DND-41 (cell line): ENCODE measurements around the gene MGAT2.
A peak's percentile ranks its signal among the peaks of the same experiment; 100 is the strongest.

ENCODE experiments used
- ATAC-seq: fragments of 200-7000 bp; cut with Tn5 transposase; 3 replicates; pipeline ENCODE4 v1.9.1; 2021; ENCODE audit warnings: low read depth; ENCODE audit not compliant: insufficient read depth
- DNase-seq: peaks from one replicate; pipeline ENCODE4 v3.0.0-alpha.2; 2020
- H2AFZ ChIP-seq: 2 replicates; pipeline ENCODE4 v1.6.0; 2012; ENCODE audit warnings: low read depth, low read length
- H3K27ac ChIP-seq: 2 replicates; pipeline ENCODE4 v1.5.1; 2012; ENCODE audit warnings: low read length, inconsistent platforms
- H3K27me3 ChIP-seq: fragments of 200-600 bp; sonication (generic); 2 replicates; pipeline ENCODE4 v1.6.0; 2012; ENCODE audit warnings: low read length, mild to moderate bottlenecking, inconsistent platforms; ENCODE audit not compliant: insufficient read depth, poor library complexity
- H3K36me3 ChIP-seq: 2 replicates; pipeline ENCODE4 v1.5.1; 2012; ENCODE audit warnings: low read length, inconsistent platforms; ENCODE audit not compliant: insufficient read depth
- H3K4me1 ChIP-seq: 2 replicates; pipeline ENCODE4 v1.5.1; 2012; ENCODE audit warnings: mild to moderate bottlenecking, low read length; ENCODE audit not compliant: insufficient read depth
- H3K4me2 ChIP-seq: 2 replicates; pipeline ENCODE4 v1.6.0; 2012; ENCODE audit warnings: mild to moderate bottlenecking, moderate library complexity, low read length, inconsistent platforms; ENCODE audit not compliant: insufficient read depth
- H3K4me3 ChIP-seq, 2 experiments: fragments of 200-600 bp in 1 of 2; shearing (Covaris generic) in 1 of 2; 2 replicates each; pipeline ENCODE4 v1.5.1; 2012 to 2016; ENCODE audit warnings: inconsistent platforms in 2 of 2, low read length in 2 of 2, mild to moderate bottlenecking in 2 of 2, low read depth in 1 of 2, moderate library complexity in 1 of 2
- H3K79me2 ChIP-seq: 2 replicates; pipeline ENCODE4 v1.6.0; 2012; ENCODE audit warnings: low read length, inconsistent platforms; ENCODE audit not compliant: insufficient read depth
- H3K9ac ChIP-seq: 2 replicates; pipeline ENCODE4 v1.6.0; 2012; ENCODE audit warnings: low read depth, mild to moderate bottlenecking, inconsistent platforms, low read length, moderate library complexity
- H3K9me3 ChIP-seq: 2 replicates; pipeline ENCODE4 v1.5.1; 2012; ENCODE audit warnings: low read length, moderate library complexity, mild to moderate bottlenecking, inconsistent platforms; ENCODE audit not compliant: insufficient read depth, severe bottlenecking
- H4K20me1 ChIP-seq: 2 replicates; pipeline ENCODE4 v1.6.0; 2012; ENCODE audit warnings: low read length; ENCODE audit not compliant: insufficient read depth
- CTCF ChIP-seq: IDR thresholded peaks from 2 replicates; pipeline ENCODE4 v1.5.1; 2012; ENCODE audit warnings: borderline replicate concordance, low read length, moderate library complexity, mild to moderate bottlenecking; ENCODE audit not compliant: poor library complexity, severe bottlenecking; ENCODE audit errors: extremely low read depth
- EZH2 ChIP-seq: IDR thresholded peaks from 3 replicates; pipeline ENCODE4 v1.6.1; 2012; ENCODE audit warnings: borderline replicate concordance, low read depth, mild to moderate bottlenecking, moderate library complexity, low read length, inconsistent platforms; ENCODE audit not compliant: severe bottlenecking

MGAT2 gene

DNA sequence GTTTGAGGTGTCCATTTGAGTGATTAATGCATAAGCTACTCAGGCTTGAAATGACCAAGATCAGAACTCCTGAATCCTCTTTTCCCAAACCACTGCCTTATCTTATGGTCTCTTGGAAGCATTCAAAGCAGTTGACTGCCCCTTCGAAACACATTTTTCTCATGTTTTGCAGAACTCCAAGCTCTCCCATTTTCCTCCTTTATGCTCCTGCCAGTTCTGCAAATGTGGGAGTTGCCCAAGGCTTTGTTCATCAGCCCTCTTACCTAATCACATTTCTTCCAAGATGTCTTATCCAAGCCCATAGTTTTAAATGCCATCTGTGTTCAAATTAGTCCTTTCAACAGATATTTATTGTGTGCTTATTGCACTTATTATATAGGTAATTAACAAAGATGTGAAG is 16.3 kb downstream of the MGAT2 start:
- peak overlapping the region; percentile 90 for H3K4me2 ChIP-seq
- H3K79me2 ChIP-seq, result peaks cover 78% of the 10 kb centered on the region
- ATAC-seq (no peak), DNase-seq (no peak)
- TF ChIP-seq CTCF (no peak), EZH2 (no peak)
- peaks cover 44% of the 10 kb centered on the region for H3K36me3 ChIP-seq
- H2AFZ ChIP-seq, result no peak overlapping the region
- no peak overlapping the region for H3K27ac ChIP-seq
- no peaks in the 10 kb centered on the region for H3K9me3 ChIP-seq
- no peak overlapping the region for H3K4me3 ChIP-seq
- H4K20me1 ChIP-seq, result peaks cover 15% of the 10 kb centered on the region
- H3K27me3 ChIP-seq, result no peaks in the 10 kb centered on the region
- H3K9ac ChIP-seq, result no peak overlapping the region
- peaks cover 27% of the 10 kb centered on the region for H3K4me1 ChIP-seq

- Histone ChIP-seq H3K4me1 (peaks cover 20% of the 10 kb centered on the region), H3K9me3 (no peaks in the 10 kb centered on the region), H4K20me1 (peaks cover 15% of the 10 kb centered on the region), H3K27me3 (no peaks in the 10 kb centered on the region), H2AFZ (no peak overlapping the region), H3K4me3 (no peak overlapping the region), H3K27ac (no peak overlapping the region), H3K36me3 (peaks cover 48% of the 10 kb centered on the region), H3K9ac (no peak overlapping the region), H3K4me2 (no peak overlapping the region), H3K79me2 (peaks cover 72% of the 10 kb centered on the region)
- DNase-seq (no peak), ATAC-seq (no peak)
- TF ChIP-seq CTCF (no peak), EZH2 (no peak)
Observed at GRCh38 chr14:49637534-49638078, 17.0 kb downstream of the MGAT2 start.

DNA sequence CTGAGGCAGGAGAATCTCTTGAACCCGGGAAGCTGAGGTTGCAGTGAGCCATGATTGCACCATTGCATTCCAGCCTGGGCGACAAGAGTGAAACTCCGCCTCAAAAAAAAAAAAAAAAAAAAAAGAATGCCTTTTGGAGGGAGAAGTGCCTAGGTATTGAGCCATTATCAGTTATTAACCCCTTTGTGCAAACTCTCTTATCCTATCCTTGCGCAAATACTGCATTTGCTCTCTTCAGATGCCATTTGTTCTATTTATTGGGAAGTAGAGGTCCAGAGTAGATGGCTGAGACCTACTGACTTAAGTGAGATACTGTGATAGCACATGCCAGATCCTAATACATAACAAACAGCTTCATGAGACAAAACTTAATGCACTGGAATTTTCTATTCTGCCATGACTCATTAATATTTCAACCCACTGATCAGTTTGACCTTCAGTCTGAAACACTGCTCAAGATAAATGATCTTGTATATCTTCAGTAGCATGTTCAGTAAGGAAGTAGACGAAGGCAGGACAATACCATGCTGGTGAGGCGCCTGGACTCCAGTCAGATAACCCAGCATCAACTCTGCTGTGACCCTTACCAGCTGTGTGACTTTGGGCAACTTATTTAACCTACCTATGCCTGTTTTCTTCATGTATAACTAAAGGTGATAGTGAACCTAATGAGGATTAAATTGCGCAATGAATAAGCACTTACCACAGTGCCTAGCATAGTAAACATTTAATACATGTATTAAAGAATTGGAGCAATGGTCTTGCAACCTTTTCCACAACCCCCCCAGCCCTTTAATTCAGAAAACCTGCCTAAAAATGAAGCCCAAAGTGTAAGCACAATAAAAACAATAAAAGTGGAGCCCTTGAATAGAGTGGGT is 20.2 kb downstream of the MGAT2 start:
- Histone ChIP-seq H3K79me2 (peaks cover 50% of the 10 kb centered on the region), H4K20me1 (peaks cover 7% of the 10 kb centered on the region; the same call in 1 of the 2 replicates), H2AFZ (no peak overlapping the region), H3K4me1 (peaks cover 14% of the 10 kb centered on the region), H3K27me3 (no peaks in the 10 kb centered on the region), H3K9me3 (no peaks in the 10 kb centered on the region), H3K4me2 (no peak overlapping the region), H3K36me3 (peaks cover 59% of the 10 kb centered on the region), H3K4me3 (no peak overlapping the region), H3K9ac (no peak overlapping the region), H3K27ac (no peak overlapping the region)
- no peak for ATAC-seq
- TF ChIP-seq CTCF (no peak), EZH2 (no peak)
- DNase-seq, result no peak
